GM12874 (cell line): ENCODE results near the gene KLLN.

ENCODE experiments used
- CTCF ChIP-seq: IDR thresholded peaks from 2 replicates; pipeline ENCODE4 v1.5.1; 2011; ENCODE audit warnings: low read depth, mild to moderate bottlenecking, control low read depth, low read length, moderate library complexity; ENCODE audit not compliant: insufficient read depth

KLLN gene

DNA sequence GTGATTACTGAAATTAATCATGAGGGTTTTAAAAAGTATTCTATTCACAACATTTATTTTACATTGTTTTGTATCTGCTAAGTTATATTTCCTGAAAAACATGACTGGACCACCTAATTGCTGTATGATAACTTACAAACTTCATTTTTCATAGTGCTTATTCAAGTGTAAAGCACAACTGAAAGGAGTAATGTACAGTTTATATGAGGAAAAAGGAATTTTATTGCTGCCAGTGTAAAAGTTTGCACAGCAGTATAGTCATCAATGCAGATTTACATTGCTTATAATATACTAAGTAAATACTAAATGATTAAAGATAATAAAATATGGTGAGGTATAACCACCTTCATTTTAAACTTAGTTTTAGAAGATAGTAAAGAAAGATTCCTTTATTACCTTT is 4.1 kb upstream of the KLLN start:
- no peak for TF ChIP-seq CTCF

DNA sequence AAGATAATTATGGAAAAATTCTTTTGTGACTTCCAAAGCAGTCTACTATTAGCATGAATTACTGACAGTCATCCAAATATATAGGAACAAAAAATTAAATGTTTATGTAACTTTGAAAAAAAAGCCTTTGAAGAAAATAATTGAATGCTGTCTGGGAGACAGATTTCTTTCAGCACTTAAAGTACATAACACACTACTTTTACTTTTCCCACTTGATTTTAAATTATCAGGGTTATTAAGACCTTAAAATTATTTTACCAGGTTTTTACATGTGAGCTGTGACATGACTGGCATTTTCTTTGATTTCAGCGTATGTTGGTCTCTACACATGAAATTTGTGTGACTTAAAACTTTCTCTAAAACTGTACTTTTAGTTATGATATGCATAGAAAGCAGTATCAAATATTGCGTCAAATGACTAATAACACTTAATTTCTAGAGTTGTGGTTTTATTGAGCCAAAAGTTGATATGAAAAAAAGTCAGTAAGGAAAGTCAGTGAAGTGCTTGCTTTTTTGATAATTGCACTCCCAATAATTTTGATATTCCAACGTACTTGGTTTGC is 3.2 kb upstream of the KLLN start:
- no peak for TF ChIP-seq CTCF

DNA sequence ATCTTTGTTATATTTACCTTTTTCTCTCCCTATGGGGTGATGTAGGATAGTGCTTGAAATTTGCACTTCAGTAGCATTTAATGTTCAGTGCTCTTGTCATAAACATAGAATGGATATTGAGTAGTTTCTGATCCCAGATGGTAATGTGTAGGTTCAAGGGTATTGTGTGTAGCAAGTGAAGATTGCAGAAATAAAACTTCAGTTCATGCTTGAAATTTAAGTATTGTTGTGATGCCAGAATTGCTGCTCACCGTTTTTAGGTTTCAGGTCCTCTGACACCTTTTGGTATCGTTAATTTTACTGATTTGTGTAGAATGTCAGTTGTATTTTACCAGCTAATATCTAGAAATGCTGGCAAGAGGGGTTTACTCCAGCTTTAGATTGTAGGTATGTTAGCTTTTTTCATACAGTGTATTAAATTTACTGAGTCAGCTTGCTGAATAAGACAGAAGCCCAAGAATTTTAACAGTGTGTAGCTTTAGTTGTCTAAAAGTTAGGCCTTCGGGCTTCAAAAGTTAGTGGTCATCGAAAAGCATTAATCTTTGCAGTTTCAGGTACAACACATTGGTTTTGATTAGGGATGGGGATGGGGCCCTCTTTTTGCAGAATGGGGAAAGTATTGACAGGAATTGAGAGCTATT is 2.0 kb upstream of the KLLN start:
- no peak for TF ChIP-seq CTCF

GRCh38 chr10:87864496-87865059 is 1.2 kb upstream of the KLLN start:
- no peak for TF ChIP-seq CTCF

- TF ChIP-seq CTCF, result no peak
Observed at GRCh38 chr10:87862679-87863052, 667 bp downstream of the KLLN start.

- TF ChIP-seq CTCF, result no peak
Observed at GRCh38 chr10:87861953-87862678, 1.2 kb downstream of the KLLN start.

DNA sequence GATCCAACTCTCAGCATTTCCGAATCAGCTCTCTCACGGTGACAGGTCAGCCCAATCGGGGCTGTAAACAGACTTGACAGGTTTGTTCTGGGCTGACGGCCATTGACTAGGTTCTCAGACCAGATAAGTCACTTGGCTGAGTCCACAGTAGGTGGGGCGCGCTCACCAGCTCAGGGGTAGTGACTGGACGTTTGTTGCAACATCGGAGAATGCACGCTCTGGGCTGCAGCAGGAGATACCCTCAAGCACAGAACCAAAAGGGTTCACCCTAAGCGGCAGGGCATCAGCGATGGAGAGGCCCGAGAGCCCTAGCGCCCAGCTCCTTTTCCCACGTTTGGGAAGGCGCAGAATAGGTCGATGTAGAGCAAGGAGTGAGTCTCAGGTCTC is 1.8 kb downstream of the KLLN start:
- TF ChIP-seq CTCF, result no peak
